MM.1S (cell line): ENCODE data around the gene SMCO1.

Experiments used
- DNase-seq: peaks from one replicate; pipeline ENCODE4 v3.0.0-alpha.2; 2015
- H2AFZ ChIP-seq: fragments of 300-600 bp; sonication (generic); 2 replicates; pipeline ENCODE4 v1.6.0; 2016; ENCODE audit warnings: antibody characterized with exemption, low read length
- H3F3A ChIP-seq: fragments of 300-600 bp; sonication (generic); 2 replicates; pipeline ENCODE4 v1.6.1; 2016; ENCODE audit warnings: mild to moderate bottlenecking, antibody characterized with exemption, low read length, moderate library complexity, mixed read lengths; ENCODE audit not compliant: insufficient read depth
- H3K27ac ChIP-seq: fragments of 300-600 bp; sonication (generic); 2 replicates; pipeline ENCODE4 v1.5.1; 2016; ENCODE audit warnings: mild to moderate bottlenecking, low read length
- H3K27me3 ChIP-seq: fragments of 300-600 bp; sonication (generic); replicated peaks from 2 replicates; pipeline ENCODE4 v1.6.0; 2016; ENCODE audit warnings: low read length; ENCODE audit not compliant: insufficient read depth
- H3K36me3 ChIP-seq: fragments of 300-600 bp; sonication (generic); replicated peaks from 2 replicates; pipeline ENCODE4 v1.6.1; 2016; ENCODE audit warnings: mild to moderate bottlenecking, low read length, mixed read lengths; ENCODE audit not compliant: insufficient read depth
- H3K4me1 ChIP-seq: fragments of 300-600 bp; sonication (generic); 2 replicates; pipeline ENCODE4 v1.6.1; 2016; ENCODE audit warnings: low read length, mixed read lengths
- H3K4me2 ChIP-seq: fragments of 300-600 bp; sonication (generic); 2 replicates; pipeline ENCODE4 v1.6.0; 2016; ENCODE audit warnings: low read depth, low read length
- H3K4me3 ChIP-seq: fragments of 300-600 bp; sonication (generic); 2 replicates; pipeline ENCODE4 v1.5.1; 2016; ENCODE audit warnings: low read length, mixed read lengths
- H3K79me2 ChIP-seq: fragments of 300-600 bp; sonication (generic); 2 replicates; pipeline ENCODE4 v1.6.1; 2016; ENCODE audit warnings: mixed run types, low read length, mixed read lengths
- H3K9ac ChIP-seq: fragments of 300-600 bp; sonication (generic); 2 replicates; pipeline ENCODE4 v1.6.1; 2016; ENCODE audit warnings: low read length, mixed read lengths
- H3K9me2 ChIP-seq: fragments of 300-600 bp; sonication (generic); replicated peaks from 2 replicates; pipeline ENCODE4 v1.6.1; 2016; ENCODE audit warnings: mild to moderate bottlenecking, low read length, mixed read lengths; ENCODE audit not compliant: insufficient read depth
- H3K9me3 ChIP-seq: fragments of 300-600 bp; sonication (generic); replicated peaks from 2 replicates; pipeline ENCODE4 v1.6.1; 2016; ENCODE audit warnings: mild to moderate bottlenecking, low read length, mixed read lengths; ENCODE audit not compliant: insufficient read depth
- H4K20me1 ChIP-seq: fragments of 300-600 bp; sonication (generic); 2 replicates; pipeline ENCODE4 v1.6.1; 2016; ENCODE audit warnings: mild to moderate bottlenecking, low read length, moderate library complexity, mixed read lengths; ENCODE audit not compliant: insufficient read depth
- EZH2 ChIP-seq: fragments of 300-600 bp; sonication (generic); optimal IDR thresholded peaks from 2 replicates; pipeline ENCODE3; 2017; ENCODE audit warnings: low read depth, mild to moderate bottlenecking, antibody characterized with exemption, low read length, mixed read lengths
- EZH2phosphoT487 ChIP-seq: fragments of 300-600 bp; sonication (generic); IDR thresholded peaks from 2 replicates; pipeline ENCODE4 v1.6.1; 2018; ENCODE audit warnings: antibody characterized with exemption, low read length
- TF ChIP-seq, protein P1 (sequence below): fragments of 300-600 bp; sonication (generic); IDR thresholded peaks from 2 replicates; pipeline ENCODE4 v1.5.1; 2016; ENCODE audit warnings: antibody characterized with exemption, low read length, mixed read lengths

Gene SMCO1

DNA sequence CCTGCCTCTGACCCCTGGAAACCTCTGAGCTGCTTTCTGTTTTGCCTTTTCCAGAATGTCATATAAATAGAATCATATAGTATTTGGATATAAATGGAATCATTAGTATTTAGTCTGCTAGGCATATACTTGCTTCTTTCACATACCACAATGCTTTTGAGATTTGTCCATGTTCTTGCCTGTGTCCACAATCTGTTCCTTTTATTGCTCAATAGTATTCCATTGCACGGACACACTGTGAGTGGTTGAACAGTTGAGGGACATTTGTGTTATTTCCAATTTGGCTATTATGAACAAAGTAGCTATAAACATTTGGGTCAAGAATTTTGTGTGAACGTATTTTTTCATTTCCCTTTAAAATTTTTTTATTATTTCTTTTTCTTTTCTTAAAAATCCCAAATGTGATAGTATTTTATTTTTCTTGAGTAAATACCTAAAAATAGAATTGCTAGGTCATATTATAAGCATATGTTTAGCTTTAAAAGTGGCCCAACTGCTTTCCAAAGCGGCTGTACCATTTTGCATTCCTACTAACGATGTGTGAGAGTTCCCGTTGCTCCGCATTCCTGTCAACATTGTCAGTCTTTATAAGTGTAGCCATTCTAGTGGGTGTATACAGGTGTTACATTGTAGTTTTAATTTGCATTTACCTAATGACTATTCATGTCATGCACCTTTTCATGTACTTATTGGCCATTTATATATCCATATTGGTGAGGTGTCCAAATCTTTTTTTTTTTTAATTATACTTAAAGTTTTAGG is 26.7 kb upstream of the SMCO1 start:
- no peak for DNase-seq
- no peak overlapping the region for H3K4me3 ChIP-seq

DNA sequence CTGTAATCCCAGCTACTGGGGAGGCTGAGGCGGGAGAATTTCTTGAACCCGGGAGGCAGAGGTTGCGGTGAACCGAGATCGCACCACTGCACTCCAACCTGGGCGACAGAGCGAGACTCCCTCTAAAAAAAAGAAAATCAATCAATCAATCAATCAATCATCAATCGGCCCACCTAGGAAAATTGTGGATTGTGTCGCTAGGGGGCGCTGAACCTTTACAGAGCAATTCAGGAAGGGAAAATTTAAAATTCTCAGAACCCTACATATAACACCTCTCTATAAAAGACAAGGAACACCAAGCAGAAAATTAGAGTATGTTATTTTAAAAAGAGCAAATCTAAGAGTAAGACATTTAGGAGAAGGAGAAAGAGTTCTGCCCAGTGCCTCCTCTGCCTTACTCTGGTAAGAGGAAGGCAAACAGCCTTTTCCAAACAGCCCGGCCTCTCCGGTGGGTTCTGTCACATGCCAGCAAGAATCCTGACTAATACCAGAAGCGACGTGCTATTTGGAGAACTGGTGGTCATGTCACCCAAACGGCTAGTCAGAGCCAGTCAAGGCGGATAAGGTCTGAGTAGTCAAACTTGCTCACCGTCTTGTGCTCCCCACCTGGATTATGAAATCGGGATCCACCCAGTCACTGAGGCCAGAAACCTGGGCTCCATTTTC is 22.3 kb upstream of the SMCO1 start:
- DNase-seq, result peak; percentile 50
- H3K9me2 ChIP-seq, result no peaks in the 10 kb centered on the region
- no peak overlapping the region for H3K27ac ChIP-seq
- H3K79me2 ChIP-seq, result no peaks in the 10 kb centered on the region
- no peak for TF ChIP-seq EZH2
- TF ChIP-seq, protein P1, sequence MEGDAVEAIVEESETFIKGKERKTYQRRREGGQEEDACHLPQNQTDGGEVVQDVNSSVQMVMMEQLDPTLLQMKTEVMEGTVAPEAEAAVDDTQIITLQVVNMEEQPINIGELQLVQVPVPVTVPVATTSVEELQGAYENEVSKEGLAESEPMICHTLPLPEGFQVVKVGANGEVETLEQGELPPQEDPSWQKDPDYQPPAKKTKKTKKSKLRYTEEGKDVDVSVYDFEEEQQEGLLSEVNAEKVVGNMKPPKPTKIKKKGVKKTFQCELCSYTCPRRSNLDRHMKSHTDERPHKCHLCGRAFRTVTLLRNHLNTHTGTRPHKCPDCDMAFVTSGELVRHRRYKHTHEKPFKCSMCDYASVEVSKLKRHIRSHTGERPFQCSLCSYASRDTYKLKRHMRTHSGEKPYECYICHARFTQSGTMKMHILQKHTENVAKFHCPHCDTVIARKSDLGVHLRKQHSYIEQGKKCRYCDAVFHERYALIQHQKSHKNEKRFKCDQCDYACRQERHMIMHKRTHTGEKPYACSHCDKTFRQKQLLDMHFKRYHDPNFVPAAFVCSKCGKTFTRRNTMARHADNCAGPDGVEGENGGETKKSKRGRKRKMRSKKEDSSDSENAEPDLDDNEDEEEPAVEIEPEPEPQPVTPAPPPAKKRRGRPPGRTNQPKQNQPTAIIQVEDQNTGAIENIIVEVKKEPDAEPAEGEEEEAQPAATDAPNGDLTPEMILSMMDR, result peak; percentile 87
- H3K36me3 ChIP-seq, result no peaks in the 10 kb centered on the region
- H3K4me3 ChIP-seq, result no peak overlapping the region
- no peaks in the 10 kb centered on the region for H3K27me3 ChIP-seq
- no peak overlapping the region for H3K9ac ChIP-seq
- H3K4me2 ChIP-seq, result no peak overlapping the region
- H3K4me1 ChIP-seq, result no peaks in the 10 kb centered on the region
- no peak overlapping the region for H2AFZ ChIP-seq
- no peaks in the 10 kb centered on the region for H4K20me1 ChIP-seq
- no peaks in the 10 kb centered on the region for H3K9me3 ChIP-seq
- no peaks in the 10 kb centered on the region for H3F3A ChIP-seq

More for the DNA sequence above, 26.7 kb upstream of the SMCO1 start:
- H2AFZ ChIP-seq, result no peak overlapping the region
- no peak overlapping the region for H3K9ac ChIP-seq
- TF ChIP-seq, protein P1, result no peak
- TF ChIP-seq EZH2phosphoT487, result no peak
- TF ChIP-seq EZH2, result no peak
- no peaks in the 10 kb centered on the region for H4K20me1 ChIP-seq
- H3K79me2 ChIP-seq, result no peaks in the 10 kb centered on the region
- H3K9me3 ChIP-seq, result no peaks in the 10 kb centered on the region
- H3K36me3 ChIP-seq, result no peaks in the 10 kb centered on the region
- H3K27ac ChIP-seq, result no peak overlapping the region
- H3F3A ChIP-seq, result no peaks in the 10 kb centered on the region
- H3K27me3 ChIP-seq, result no peaks in the 10 kb centered on the region
- no peaks in the 10 kb centered on the region for H3K4me1 ChIP-seq
- no peaks in the 10 kb centered on the region for H3K9me2 ChIP-seq
- no peak overlapping the region for H3K4me2 ChIP-seq

GRCh38 chr3:196533260-196533681 is 18.1 kb upstream of the SMCO1 start:
- Histone ChIP-seq H3K36me3 (no peaks in the 10 kb centered on the region), H3K27me3 (no peaks in the 10 kb centered on the region), H2AFZ (no peak overlapping the region), H3K4me2 (no peak overlapping the region), H3K9me2 (no peaks in the 10 kb centered on the region), H3K9ac (no peak overlapping the region), H3K9me3 (no peaks in the 10 kb centered on the region), H3F3A (peaks cover 4% of the 10 kb centered on the region), H3K79me2 (no peaks in the 10 kb centered on the region), H3K4me3 (no peak overlapping the region), H4K20me1 (no peaks in the 10 kb centered on the region), H3K27ac (no peak overlapping the region), H3K4me1 (no peaks in the 10 kb centered on the region)
- no peak for DNase-seq
- TF ChIP-seq EZH2 (no peak), EZH2phosphoT487 (no peak)
- TF ChIP-seq, protein P1, result no peak
